Ishikawa (cell line): ENCODE measurements around the gene OLFML1.

Experiments used
- CEBPB ChIP-seq: IDR thresholded peaks from 2 replicates; pipeline ENCODE4 v1.6.1; 2012
- CREB1 ChIP-seq: IDR thresholded peaks from 2 replicates; pipeline ENCODE4 v1.6.1; 2012; ENCODE audit warnings: low read depth
- EGR1 ChIP-seq: IDR thresholded peaks from 2 replicates; pipeline ENCODE4 v1.6.1; 2012
- EP300 ChIP-seq: IDR thresholded peaks from 2 replicates; pipeline ENCODE4 v1.6.1; 2012; ENCODE audit warnings: borderline replicate concordance
- FOXM1 ChIP-seq: IDR thresholded peaks from 2 replicates; pipeline ENCODE4 v1.6.1; 2012; ENCODE audit warnings: low read depth, borderline replicate concordance
- NFIC ChIP-seq: IDR thresholded peaks from 2 replicates; pipeline ENCODE4 v1.6.1; 2012
- RAD21 ChIP-seq: IDR thresholded peaks from 2 replicates; pipeline ENCODE4 v1.6.1; 2012; ENCODE audit warnings: low read depth
- TAF1 ChIP-seq: IDR thresholded peaks from 2 replicates; pipeline ENCODE4 v1.6.1; 2012; ENCODE audit warnings: low read depth, mild to moderate bottlenecking
- TCF12 ChIP-seq: IDR thresholded peaks from 2 replicates; pipeline ENCODE4 v1.6.1; 2012; ENCODE audit warnings: low read depth
- TEAD4 ChIP-seq: IDR thresholded peaks from 2 replicates; pipeline ENCODE4 v1.6.1; 2012
- USF1 ChIP-seq: IDR thresholded peaks from 2 replicates; pipeline ENCODE4 v1.6.1; 2012
- YY1 ChIP-seq: IDR thresholded peaks from 2 replicates; pipeline ENCODE4 v1.6.1; 2012; ENCODE audit warnings: low read depth
- ZBTB7A ChIP-seq: IDR thresholded peaks from 2 replicates; pipeline ENCODE4 v1.6.1; 2012; ENCODE audit warnings: low read depth
- TF ChIP-seq, protein P1 (sequence below): IDR thresholded peaks from 2 replicates; pipeline ENCODE4 v1.6.1; 2012; ENCODE audit warnings: low read depth, mild to moderate bottlenecking
- TF ChIP-seq, protein P2 (sequence below): IDR thresholded peaks from 2 replicates; pipeline ENCODE4 v1.6.1; 2012

Gene OLFML1

GRCh38 chr11:7538031-7538430 is 52.7 kb downstream of the OLFML1 start:
- TF ChIP-seq RAD21 (no peak), EP300 (no peak), TEAD4 (no peak), CREB1 (no peak), FOXM1 (no peak), TCF12 (no peak), CEBPB (no peak), YY1 (no peak), NFIC (no peak), EGR1 (no peak), TAF1 (no peak), ZBTB7A (no peak), USF1 (no peak)
- TF ChIP-seq, protein P1, sequence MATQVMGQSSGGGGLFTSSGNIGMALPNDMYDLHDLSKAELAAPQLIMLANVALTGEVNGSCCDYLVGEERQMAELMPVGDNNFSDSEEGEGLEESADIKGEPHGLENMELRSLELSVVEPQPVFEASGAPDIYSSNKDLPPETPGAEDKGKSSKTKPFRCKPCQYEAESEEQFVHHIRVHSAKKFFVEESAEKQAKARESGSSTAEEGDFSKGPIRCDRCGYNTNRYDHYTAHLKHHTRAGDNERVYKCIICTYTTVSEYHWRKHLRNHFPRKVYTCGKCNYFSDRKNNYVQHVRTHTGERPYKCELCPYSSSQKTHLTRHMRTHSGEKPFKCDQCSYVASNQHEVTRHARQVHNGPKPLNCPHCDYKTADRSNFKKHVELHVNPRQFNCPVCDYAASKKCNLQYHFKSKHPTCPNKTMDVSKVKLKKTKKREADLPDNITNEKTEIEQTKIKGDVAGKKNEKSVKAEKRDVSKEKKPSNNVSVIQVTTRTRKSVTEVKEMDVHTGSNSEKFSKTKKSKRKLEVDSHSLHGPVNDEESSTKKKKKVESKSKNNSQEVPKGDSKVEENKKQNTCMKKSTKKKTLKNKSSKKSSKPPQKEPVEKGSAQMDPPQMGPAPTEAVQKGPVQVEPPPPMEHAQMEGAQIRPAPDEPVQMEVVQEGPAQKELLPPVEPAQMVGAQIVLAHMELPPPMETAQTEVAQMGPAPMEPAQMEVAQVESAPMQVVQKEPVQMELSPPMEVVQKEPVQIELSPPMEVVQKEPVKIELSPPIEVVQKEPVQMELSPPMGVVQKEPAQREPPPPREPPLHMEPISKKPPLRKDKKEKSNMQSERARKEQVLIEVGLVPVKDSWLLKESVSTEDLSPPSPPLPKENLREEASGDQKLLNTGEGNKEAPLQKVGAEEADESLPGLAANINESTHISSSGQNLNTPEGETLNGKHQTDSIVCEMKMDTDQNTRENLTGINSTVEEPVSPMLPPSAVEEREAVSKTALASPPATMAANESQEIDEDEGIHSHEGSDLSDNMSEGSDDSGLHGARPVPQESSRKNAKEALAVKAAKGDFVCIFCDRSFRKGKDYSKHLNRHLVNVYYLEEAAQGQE = no peak
- TF ChIP-seq, protein P2, sequence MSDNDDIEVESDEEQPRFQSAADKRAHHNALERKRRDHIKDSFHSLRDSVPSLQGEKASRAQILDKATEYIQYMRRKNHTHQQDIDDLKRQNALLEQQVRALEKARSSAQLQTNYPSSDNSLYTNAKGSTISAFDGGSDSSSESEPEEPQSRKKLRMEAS = no peak

DNA sequence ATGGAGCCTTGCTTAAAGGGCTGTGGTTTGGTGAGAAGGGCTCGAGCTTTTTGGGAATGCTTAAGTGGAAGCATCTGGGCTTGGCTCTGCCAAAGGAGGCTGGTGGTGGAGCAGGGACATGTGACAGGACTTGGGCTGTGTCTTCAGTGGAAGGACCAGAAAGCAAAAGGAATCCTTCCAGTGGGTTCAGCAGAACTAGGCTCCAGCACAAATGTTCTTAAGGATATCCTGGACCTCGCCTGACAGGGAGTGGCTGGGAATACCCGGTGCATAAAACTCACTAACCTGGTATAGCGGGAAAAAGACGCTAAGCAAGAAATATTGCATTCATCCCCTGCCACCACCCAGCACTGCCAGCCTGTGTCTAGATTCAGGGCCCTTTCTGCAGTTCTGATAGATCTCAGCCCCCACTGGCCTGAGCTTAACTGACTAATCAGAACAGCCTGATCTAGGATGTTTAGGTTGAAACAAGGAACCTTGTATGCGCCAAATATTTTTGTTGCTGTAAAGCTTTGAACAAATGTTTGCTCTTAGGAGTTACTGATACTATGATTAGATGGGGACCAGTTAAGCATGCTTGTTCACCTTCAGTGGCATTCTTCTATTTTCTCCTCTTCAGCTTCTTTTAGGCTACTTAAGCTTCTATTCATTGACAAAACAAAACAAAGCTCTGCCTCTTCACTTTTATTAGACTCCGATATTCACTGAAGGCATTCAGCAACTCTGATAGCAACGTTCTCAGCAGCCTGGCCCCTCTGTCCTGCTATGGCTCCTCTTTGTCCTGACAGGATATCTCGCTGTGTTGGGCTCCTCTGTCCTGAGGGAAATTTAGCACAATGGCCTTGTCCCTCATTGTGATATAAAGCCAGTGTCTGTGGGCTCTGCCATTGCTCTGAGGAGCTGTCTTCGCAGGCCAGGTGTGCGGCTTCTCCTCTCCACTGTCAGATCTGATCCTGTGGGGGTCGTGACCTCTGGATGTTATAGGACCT is 53.5 kb downstream of the OLFML1 start:
- TF ChIP-seq EGR1 (no peak), YY1 (no peak), USF1 (no peak), TEAD4 (no peak), TAF1 (no peak), RAD21 (no peak), FOXM1 (no peak)

DNA sequence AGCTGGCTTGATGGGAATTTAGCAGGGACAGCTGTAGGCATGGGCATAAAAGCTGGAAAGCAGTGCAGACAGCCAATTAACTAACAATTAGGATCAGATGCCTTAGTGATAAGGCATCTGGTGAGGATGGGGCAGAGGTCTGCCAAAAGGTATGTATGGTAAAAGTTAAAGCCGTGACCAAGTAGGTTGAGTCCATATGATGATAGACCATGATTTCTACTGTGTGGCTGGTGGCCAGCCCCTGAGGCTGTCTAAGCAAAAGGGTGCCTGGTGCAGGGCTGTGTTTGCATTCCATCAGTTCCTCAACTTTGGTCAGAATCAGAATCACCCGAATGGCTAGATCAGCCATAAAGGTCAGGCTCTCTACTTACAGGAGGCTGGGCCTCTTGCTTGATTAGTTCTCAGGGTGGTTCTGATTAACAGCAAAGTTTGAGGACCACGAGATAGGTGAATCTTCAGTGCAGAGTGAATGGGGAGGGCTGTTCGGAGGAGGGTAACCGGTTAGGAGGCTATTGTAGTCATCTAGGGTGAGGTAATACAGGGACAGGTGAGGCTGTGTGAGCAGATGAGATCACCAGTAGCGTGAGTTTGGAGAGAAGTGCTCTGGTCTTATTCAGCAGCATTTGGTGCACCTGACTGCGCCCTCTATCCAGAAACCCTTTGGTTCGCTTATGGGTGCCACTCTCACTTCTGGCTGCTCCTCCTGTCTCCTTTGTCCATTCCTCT is 55.7 kb downstream of the OLFML1 start:
- TF ChIP-seq FOXM1 (no peak), YY1 (no peak), NFIC (no peak), EGR1 (no peak), TCF12 (no peak), CREB1 (no peak), CEBPB (no peak), RAD21 (no peak), EP300 (no peak), ZBTB7A (no peak), TAF1 (no peak), TEAD4 (no peak), USF1 (no peak)
- TF ChIP-seq, protein P2 = no peak
- TF ChIP-seq, protein P1 = no peak

DNA sequence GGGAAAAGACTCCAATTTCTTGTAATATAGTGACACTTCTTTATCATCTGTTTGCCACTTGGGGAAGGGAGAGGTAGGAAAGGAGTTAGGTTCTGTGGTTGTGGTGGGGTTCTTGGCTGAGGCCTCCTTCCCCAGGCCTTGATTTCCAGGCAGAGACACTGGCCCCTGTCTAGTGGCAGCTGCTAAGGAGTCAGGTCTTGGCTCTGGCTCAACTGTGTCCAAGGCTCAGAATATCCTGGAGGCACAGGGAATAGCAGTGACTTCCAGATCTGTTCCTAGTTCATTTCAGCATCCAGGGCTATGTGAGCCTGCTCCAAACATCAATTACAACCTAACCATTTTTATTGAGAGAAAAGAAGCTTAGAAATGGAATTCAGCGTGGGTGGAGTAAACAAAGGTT is 58.0 kb downstream of the OLFML1 start:
- TF ChIP-seq EP300 (no peak), EGR1 (no peak), TAF1 (no peak), USF1 (no peak), FOXM1 (no peak), TEAD4 (no peak), NFIC (no peak), RAD21 (no peak)
- TF ChIP-seq, protein P2 = no peak
